Thoracic aorta (tissue), 2 donors: Measurements from ENCODE around the gene GNAI2. TPM values are rescaled to one million over a fixed set of nuclear protein-coding genes. Genes with fewer than 3 reads are reported as not detected.

Source experiments
- ATAC-seq: fragments of 150-250 bp; one replicate; pipeline ENCODE4 v1.8.0; 2017; ENCODE audit warnings: low read depth; ENCODE audit not compliant: insufficient number of reproducible peaks, low FRiP score
- DNase-seq: peaks from one replicate; pipeline ENCODE4 v3.0.0-alpha.2; 2020; ENCODE audit warnings: low spot score
- H3K27ac ChIP-seq, 2 donors: fragments of 200-600 bp; sonication (generic); 1 replicate in 1 of 2; 2 replicates in 1 of 2; pipeline ENCODE4 v1.5.1; 2016; ENCODE audit warnings: mild to moderate bottlenecking in 2 of 2, moderate library complexity in 2 of 2
- H3K27me3 ChIP-seq: fragments of 200-600 bp; sonication (generic); replicated peaks from 2 replicates; pipeline ENCODE4 v1.6.0; 2016; ENCODE audit warnings: mild to moderate bottlenecking; ENCODE audit not compliant: insufficient read depth
- H3K36me3 ChIP-seq: fragments of 200-600 bp; sonication (generic); one replicate; pipeline ENCODE4 v1.5.1; 2016
- H3K4me1 ChIP-seq, 2 donors: fragments of 200-600 bp; sonication (generic); 1 replicate in 1 of 2; 2 replicates in 1 of 2; pipeline versions ENCODE4 v1.5.1 to v1.6.0; 2016; ENCODE audit warnings: low read depth in 2 of 2, mild to moderate bottlenecking in 1 of 2; ENCODE audit not compliant: control insufficient read depth in 1 of 2
- H3K4me3 ChIP-seq: fragments of 200-600 bp; sonication (generic); 2 replicates; pipeline ENCODE4 v1.5.1; 2016; ENCODE audit warnings: mild to moderate bottlenecking
- H3K9me3 ChIP-seq: fragments of 200-600 bp; sonication (generic); 2 replicates; pipeline ENCODE4 v1.5.1; 2016
- total RNA-seq, 2 donors: library from RNA; depleted of rRNA; stranded (reverse); fragments of >200 nt; gene quantifications; one replicate each; pipeline versions ENCODE4 v1.1.0 to v1.2.3, GENCODE V29; 2016
- TF ChIP-seq, protein P1 (sequence below): fragments of 200-600 bp; sonication (generic); IDR thresholded peaks from one replicate; pipeline ENCODE4 v1.5.1; 2019; ENCODE audit warnings: antibody characterized with exemption

Gene GNAI2
- total RNA-seq, 2 donors from 2014 or later: 183 to 337 TPM

- Histone ChIP-seq H3K9me3 (no peaks in the 10 kb centered on the region), H3K36me3 (no peaks in the 10 kb centered on the region), H3K4me3 (no peak overlapping the region), H3K27ac (no peak overlapping the region), H3K4me1 (no peaks in the 10 kb centered on the region), H3K27me3 (no peaks in the 10 kb centered on the region)
- DNase-seq (no peak), ATAC-seq (no peak)
- TF ChIP-seq, protein P1, sequence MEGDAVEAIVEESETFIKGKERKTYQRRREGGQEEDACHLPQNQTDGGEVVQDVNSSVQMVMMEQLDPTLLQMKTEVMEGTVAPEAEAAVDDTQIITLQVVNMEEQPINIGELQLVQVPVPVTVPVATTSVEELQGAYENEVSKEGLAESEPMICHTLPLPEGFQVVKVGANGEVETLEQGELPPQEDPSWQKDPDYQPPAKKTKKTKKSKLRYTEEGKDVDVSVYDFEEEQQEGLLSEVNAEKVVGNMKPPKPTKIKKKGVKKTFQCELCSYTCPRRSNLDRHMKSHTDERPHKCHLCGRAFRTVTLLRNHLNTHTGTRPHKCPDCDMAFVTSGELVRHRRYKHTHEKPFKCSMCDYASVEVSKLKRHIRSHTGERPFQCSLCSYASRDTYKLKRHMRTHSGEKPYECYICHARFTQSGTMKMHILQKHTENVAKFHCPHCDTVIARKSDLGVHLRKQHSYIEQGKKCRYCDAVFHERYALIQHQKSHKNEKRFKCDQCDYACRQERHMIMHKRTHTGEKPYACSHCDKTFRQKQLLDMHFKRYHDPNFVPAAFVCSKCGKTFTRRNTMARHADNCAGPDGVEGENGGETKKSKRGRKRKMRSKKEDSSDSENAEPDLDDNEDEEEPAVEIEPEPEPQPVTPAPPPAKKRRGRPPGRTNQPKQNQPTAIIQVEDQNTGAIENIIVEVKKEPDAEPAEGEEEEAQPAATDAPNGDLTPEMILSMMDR: no peak
Measured at GRCh38 chr3:50214824-50215223, 21.2 kb upstream of the GNAI2 start.

- H3K27ac ChIP-seq: no peak overlapping the region
Measured at GRCh38 chr3:50215529-50215928, 20.5 kb upstream of the GNAI2 start.

GRCh38 chr3:50217681-50218080 is 18.3 kb upstream of the GNAI2 start:
- H3K27me3 ChIP-seq: no peaks in the 10 kb centered on the region
- H3K4me1 ChIP-seq: no peaks in the 10 kb centered on the region
- H3K27ac ChIP-seq: no peak overlapping the region
- H3K36me3 ChIP-seq: no peaks in the 10 kb centered on the region
- TF ChIP-seq, protein P1: no peak
- ATAC-seq: no peak
- no peak for DNase-seq
- no peak overlapping the region for H3K4me3 ChIP-seq
- H3K9me3 ChIP-seq: no peaks in the 10 kb centered on the region

More at GRCh38 chr3:50215529-50215928, 20.5 kb upstream of the GNAI2 start:
- Histone ChIP-seq H3K36me3 (no peaks in the 10 kb centered on the region), H3K27me3 (no peaks in the 10 kb centered on the region), H3K4me1 (no peaks in the 10 kb centered on the region), H3K9me3 (no peaks in the 10 kb centered on the region), H3K4me3 (no peak overlapping the region)
- DNase-seq (no peak), ATAC-seq (no peak)
- TF ChIP-seq, protein P1: no peak

- ATAC-seq: no peak
- Histone ChIP-seq H3K9me3 (no peaks in the 10 kb centered on the region), H3K27ac (no peak overlapping the region), H3K4me3 (no peak overlapping the region), H3K4me1 (no peaks in the 10 kb centered on the region), H3K27me3 (no peaks in the 10 kb centered on the region), H3K36me3 (no peaks in the 10 kb centered on the region)
- no peak for DNase-seq
- TF ChIP-seq, protein P1: no peak
Measured at GRCh38 chr3:50218448-50218847, 17.6 kb upstream of the GNAI2 start.

- Histone ChIP-seq H3K9me3 (no peaks in the 10 kb centered on the region), H3K27ac (no peak overlapping the region), H3K36me3 (no peaks in the 10 kb centered on the region), H3K27me3 (no peaks in the 10 kb centered on the region), H3K4me3 (no peak overlapping the region), H3K4me1 (no peaks in the 10 kb centered on the region)
- no peak for DNase-seq
- ATAC-seq: no peak
- TF ChIP-seq, protein P1: no peak
Measured at GRCh38 chr3:50219285-50219684, 16.7 kb upstream of the GNAI2 start.
